ENCODE results near the gene ART5.
"Not testable (repeated sequence)": the region's sequence is repeated elsewhere in the genome, so short reads cannot be mapped to it uniquely, and the experiment has no call there.

Gene ART5

DNA sequence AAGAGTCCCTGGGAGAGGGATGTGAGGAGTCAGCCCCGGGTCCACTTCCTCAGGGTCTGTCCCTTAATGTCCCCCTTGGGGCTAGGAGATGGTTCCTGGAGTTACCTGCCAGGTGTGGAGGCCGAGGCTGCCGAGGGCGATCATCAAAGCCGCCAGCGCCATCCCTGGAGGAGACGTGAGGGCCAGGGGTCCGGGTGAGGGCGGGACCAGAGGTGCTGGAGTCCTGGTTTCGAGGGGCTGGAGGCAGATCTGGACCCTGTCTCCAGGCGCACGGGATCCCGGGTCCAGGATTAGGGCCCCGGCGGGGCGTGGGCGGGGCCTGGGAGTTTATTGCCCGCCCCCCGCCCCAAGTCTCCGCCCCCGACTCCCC is at the start of gene ART5:
ART5 (minus strand) TSS at position 292 of the 370 bp plus-strand sequence; CDS start at position 162, 130 bp downstream.
- no peak for DNase-seq

DNA sequence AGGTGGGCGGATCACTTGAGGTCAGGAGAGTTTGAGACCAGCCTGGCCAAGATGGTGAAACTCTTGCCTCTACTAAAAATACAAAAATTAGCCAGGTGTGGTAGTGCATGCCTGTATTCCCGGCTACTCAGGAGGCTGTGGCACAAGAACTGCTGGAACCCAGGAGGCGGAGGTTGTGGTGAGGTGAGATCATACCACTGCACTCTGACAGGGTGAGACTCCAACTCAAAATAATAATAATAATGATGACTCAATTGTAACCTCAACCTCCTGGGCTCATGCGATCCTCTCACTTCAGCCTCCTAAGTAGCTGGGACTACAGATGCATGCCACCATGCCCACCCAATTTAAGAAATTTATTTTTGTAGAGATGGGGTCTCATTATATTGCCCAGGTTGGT is 45.0 kb upstream of the ART5 start:
- DNase-seq: no peak

- no peak for DNase-seq
Observed at GRCh38 chr11:3685923-3686322, 44.1 kb upstream of the ART5 start.

DNA sequence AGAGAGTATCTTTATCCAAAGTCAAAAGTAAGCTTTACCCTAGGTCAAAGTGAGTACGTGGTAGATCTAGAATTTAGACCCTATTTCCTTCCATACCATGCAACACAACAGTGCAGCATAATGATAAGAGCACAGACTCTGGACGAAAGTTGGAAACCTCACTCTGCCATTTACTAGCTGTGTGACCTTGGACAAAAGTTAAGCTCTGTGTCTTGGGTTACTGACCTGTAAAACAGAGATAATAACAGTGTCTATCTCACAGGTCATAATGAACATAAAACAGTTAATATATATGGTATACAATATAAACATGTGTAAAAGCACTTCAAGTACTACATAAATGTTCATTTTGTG is 43.0 kb upstream of the ART5 start:
- no peak for DNase-seq

DNA sequence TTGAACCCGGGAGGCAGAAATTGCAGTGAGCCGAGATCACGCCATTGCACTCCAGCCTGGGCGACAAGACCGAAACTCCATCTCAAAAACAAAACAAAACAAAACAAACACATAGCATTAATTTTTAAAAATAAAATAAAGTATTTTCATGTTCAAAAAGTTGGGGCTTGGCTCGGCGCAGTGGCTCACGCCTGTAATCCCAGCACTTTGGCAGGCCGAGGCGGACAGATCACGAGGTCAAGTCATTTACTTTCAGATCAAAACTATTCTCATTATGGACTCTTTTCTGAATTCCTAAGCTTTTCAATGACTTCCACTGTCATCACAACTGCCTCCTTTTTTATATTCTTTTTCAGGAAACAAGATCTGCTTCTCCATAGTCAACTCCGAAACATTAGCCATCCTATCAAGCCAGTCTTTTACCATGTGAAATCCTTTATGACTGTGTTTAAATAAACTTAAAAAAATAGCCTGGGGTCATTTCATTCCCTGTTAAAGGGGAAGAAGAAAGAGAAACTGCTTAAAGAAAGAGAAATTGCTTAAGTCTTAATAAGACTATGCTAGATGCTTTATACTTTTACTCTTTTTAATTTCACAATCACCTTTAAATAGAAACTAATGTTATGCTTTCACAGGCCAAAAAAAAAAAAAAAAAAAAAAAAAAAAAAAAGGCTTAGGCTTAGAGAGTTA is 42.5 kb upstream of the ART5 start:
- no peak for DNase-seq

DNA sequence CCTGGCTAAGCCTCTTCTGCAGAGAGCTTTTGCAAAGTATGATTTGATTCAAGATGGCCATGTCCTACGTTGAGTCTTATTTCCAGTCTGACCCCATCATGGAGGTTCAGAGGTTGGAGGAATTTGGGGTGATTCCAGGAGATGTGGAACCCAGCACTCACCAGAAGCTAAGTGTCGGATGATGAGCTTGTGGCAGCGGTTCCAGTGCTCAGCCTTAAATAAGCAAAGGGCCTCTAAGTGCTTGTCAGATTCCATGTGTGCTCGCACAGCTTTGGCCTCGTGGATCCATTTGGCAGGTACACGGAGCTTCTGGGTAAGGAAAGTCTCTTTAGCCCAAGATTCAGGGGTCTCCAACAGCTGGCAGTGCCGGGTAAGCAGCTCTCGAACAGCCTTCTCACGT is 41.2 kb upstream of the ART5 start:
- no peak for DNase-seq

GRCh38 chr11:3679077-3679476 is 37.3 kb upstream of the ART5 start:
- no peak for DNase-seq

- no peak for DNase-seq
Observed at GRCh38 chr11:3675971-3676370, 34.2 kb upstream of the ART5 start.

GRCh38 chr11:3674189-3674588 is 32.4 kb upstream of the ART5 start:
- peak; percentile 62 for DNase-seq

DNA sequence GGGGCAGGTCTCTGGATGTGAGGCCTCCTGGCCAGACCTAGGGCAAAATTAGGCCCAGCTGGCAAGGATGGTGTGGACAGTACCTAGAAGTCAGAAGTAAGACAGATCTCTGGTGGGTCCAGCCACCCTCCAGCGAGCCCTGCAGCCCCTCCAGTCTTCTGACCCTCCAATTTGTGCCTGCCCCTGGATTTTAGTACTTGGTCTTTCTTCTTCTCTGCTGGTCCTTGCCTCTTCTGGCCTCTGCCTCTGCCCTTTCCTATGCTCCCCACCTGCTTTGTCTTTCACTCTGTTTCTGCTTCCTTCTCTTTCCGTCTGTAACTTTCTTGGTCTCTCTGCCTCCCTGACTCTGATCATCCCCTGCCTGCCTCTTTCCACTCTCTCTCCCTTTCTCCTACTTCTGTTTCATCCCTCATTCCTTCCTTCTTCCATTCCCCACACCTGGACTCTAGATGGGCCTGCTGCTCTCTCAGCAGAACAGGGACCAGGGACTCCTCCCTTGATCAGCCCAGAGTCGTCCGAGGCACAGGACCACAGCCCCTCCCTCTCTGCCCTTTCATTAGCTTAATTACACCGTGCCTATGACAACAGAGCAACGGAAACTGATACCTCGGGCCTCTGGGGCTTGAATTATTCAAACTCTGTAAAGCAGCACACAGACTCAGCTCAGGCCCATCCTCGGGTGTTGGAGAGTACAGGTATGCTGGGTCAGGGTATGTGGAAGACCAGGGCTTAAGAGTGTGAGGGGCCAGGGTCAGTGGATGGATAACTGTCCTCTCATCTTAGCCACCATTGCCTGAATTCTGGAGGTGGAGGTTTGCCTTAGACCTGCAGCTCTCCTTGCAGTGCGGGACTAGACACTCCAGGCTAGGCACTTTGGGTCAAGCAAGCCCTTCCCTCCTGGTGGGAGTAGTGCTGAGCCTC is 29.8 kb upstream of the ART5 start, which contains the start of gene CHRNA10:
CHRNA10 (minus strand) TSS at position 51 of the 921 bp plus-strand sequence. CDS start 72 bp downstream, outside the sequence.
- no peak for DNase-seq

- no peak for DNase-seq
Observed at GRCh38 chr11:3669742-3670183, 28.0 kb upstream of the ART5 start.

GRCh38 chr11:3669128-3669527 is 27.3 kb upstream of the ART5 start:
- no peak for DNase-seq

DNA sequence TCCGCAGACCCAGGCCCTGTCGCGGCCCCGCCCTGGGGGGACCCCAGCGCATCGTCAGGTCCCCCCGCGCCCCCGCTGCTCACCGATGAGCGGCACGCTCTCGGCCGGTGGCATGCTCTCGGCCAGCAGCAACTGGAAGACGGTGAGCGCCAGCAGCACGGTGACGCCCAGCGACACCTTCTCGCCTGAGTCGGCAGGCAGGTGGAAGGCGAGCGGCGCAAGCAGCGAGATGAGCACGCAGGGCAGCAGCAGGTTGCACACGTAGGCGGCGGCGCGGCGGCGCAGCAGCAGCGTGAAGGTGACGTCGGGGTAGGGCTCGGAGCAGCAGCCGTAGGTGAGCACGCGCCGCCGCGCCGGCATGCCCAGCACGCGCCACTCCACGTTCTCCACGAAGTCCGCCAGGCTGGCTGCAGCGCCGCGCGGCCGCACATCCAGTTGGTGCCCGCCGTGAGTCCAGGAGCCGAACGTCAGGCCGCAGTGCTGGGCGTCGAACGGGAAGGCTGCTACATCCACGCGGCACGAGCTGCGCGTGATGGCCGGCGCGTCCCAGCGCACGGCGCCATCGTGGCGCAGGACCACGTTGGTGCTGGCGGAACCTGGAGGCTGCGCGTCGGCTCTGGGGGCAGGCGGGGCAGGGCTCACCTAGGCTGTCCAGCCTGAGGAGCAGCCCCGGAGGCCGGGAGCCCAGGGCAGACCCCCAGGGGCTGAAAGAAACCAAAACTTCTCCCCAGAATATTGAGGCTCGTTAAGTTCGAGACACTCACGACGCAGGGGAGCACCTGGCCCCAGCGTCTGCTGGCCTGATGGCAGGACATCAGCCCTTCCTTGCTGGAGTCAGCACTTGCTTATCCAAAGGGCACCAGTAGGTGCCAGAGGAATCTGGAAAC is 25.6 kb upstream of the ART5 start:
- DNase-seq: no peak

GRCh38 chr11:3666023-3666530 is 24.3 kb upstream of the ART5 start:
- DNase-seq: no peak

- DNase-seq: no peak
Observed at GRCh38 chr11:3665336-3666022, 23.7 kb upstream of the ART5 start.

DNA sequence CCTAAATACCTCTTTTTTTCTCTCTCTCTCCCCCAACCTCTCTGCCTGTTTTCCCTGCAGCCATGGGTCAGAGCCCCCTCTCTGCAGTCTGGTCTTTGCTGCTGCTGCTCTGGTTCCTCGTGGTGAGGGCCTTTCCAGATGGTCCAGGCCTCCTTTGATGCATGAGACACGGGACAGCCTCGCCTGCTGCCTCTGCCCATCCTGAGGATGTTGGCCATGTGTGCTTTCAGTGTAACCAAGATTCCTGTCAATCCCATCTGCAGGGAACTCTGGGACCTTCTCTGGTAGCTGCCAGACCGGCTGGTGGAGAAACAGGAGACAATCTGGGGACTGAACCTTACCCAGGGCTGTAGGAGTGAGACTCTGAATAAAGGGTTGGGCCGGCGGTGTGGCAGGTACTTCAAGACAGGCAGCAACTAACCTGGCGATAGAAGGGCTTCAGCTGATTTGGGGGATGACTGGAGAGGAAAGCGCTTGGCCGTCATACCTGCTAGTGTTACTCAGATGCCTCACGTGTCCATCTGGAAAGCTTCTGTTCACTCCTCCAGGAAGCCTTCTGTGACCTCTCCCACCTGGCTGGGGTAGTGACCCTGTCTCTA is 22.3 kb upstream of the ART5 start:
- DNase-seq: no peak

DNA sequence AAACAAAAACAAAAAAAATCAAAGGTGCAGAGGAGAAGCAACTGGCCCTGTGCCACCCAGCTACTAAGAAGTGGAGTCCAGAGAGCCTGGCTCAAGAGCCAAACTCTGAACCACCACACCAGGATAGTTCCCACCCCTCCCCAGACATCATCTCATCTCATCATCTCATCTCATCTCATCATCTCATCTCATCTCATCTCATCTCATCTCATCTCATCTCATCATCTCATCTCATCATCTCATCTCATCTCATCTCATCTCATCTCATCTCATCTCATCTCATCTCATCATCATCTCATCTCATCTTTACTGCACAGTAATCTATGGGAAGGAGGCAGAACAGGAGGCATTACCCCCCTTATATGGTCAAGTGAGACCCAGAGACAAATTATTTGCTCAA is 21.1 kb upstream of the ART5 start:
- DNase-seq: no peak

GRCh38 chr11:3660960-3661359 is 19.2 kb upstream of the ART5 start:
- DNase-seq: no peak

DNA sequence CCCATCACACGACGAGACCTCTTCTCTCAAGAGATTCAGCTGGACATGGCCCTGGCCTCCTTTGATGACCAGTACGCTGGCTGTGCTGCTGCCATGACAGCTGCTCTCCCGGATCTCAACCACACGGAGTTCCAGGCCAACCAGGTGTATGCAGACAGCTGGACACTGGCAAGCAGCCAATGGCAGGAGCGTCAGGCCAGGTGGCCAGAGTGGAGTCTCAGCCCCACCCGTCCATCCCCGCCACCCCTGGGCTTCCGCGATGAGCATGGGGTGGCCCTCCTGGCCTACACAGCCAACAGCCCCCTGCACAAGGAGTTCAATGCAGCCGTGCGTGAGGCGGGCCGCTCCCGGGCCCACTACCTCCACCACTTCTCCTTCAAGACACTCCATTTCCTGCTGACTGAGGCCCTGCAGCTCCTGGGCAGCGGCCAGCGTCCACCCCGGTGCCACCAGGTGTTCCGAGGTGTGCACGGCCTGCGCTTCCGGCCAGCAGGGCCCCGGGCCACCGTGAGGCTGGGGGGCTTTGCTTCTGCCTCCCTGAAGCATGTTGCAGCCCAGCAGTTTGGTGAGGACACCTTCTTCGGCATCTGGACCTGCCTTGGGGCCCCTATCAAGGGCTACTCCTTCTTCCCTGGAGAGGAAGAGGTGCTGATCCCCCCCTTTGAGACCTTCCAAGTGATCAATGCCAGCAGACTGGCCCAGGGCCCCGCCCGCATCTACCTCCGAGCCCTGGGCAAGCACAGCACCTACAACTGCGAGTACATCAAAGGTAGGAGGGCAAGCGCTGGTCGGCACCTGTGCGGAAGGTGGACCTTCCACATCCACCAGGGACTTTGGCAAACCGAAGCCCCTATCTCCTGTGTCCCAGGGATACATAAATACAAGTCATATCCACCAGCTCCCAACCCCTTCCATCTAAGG is 18.1 kb upstream of the ART5 start:
- no peak for DNase-seq

DNA sequence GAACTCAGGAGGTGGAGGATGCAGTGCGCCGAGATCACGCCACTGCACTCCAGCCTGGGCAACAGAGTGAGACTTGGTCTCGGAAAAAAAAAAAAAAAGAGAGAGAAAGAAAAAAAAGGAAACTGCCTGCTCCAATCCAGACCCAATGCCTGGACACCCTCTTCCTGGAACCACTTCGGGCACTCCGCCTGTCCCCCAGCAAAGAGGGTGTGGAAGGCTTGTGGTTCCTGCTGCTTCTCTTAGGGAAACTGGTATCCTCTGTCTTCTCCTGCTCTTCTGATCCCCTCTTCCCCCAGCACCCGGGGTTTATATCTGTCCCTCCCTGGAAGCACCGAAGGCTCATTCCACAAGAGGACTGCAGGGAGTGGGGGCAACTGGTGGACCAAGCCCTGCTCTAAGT is 16.5 kb upstream of the ART5 start:
- DNase-seq: no peak

- DNase-seq: not testable (repeated sequence)
Observed at GRCh38 chr11:3657331-3657730, 15.5 kb upstream of the ART5 start.

Data from fibroblast of upper back skin (primary cell).